CD1c-positive myeloid dendritic cell (primary cell): ENCODE results near the gene ITGAL.
A peak's percentile ranks its signal among the peaks of the same experiment; 100 is the strongest.
"Not testable (repeated sequence)": the region's sequence is repeated elsewhere in the genome, so short reads cannot be mapped to it uniquely, and the experiment has no call there.

ENCODE experiments used
- DNase-seq: peaks from one replicate; pipeline ENCODE4 v3.0.0-alpha.2; 2016; ENCODE audit errors: extremely low spot score

Gene ITGAL

DNA sequence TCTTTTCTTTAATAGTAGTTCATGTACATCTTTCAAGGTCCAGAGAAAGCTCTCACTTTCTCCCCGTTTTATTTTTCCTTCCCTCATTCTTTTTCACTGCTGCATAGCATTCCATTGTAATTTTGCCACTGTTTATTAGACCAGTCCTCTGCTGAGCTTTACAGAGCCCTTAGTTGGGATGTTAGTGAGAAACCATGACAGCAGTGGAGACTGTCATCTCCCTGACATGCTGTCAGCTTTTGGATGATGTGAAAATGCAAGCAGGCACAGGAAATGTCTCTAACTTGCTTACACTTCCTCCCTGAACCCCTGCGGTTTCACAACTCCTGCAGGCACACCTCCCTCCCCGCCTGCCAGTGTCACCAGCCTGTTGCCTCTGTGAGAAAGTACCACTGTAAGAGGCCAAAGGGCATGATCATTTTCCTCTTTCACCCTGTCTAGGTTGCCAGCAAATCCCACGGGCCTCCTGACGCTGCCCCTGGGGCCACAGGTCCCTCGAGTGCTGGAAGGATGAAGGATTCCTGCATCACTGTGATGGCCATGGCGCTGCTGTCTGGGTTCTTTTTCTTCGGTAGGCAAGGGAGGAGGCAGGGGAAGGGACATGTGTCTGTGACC lies at the start of gene ITGAL:
TSS of gene ITGAL (plus strand) at position 415 of the 615 bp plus-strand sequence. CDS start at position 511, 96 bp downstream.
- DNase-seq, result peak; percentile 90

DNA sequence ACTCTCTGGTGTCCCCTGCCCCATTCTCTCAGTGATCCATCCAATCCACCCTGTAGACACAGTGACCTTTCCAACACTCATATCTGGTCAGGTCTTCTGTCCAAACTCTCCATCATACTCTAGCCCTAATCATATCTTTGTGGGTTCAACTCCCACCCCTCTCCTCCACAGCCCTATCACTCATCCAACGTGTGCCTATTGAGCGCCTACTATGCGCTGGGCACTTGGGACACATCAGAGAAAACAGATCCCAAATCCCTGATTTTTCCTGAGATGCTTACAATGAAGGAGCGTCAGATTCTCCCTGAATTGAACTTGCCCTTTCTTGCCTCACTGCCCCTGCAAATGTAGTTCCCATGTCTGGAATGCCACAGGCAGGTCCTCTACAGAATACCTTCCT lies 44.5 kb upstream of the ITGAL start:
- no peak for DNase-seq

DNA sequence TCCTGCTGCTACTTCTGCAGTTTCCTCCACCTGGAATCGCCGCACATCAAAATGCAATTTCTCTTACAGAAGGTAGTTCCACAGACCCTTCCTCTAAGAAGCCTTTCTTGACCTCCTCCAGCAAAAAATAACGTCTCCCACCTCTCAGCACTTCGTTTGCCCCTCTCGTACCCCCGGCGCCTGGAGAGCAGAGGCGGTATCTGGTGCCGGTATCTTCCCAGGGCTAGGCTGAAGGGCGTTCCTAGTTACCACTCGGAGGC lies 43.2 kb upstream of the ITGAL start:
- DNase-seq, result no peak

DNA sequence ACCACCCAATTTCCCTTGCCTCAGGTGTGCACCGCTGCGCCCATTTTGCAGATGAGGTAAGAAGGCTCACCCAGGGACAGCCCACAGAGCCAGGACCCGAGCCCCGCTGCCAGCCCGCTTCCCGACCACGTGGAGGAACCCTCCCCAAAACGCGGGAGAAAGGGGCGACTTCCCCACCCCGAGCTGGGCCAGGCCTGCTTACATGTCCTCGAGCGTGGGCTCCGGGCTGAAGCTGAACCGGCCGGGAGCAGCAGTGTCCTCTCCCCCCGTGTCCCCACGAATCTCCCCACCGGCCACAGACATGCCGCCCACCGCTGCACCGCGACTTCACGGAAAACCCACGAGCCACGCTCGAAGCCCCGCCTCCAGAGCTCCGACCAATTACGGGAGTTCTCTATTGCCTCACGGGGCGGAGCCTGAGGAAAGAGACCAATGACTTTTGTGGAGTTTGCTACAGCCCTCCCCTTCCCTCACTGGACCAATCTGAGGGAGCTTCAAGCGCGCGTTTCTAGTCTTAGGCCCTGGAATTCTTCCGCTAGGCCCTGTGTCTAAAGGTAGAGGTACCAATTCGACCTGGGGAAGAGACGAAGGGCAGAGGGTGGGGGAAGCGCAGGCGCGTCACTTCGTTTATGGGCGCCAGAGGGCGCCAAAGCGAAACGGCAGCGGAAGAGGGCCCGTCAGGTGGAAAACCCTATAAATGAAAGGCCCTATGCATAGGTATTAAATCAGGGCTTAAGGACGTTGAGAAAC lies 42.7 kb upstream of the ITGAL start, which contains the start of gene DCTPP1:
TSS of gene DCTPP1 (minus strand) at position 353 of the 750 bp plus-strand sequence. CDS start at position 303, 50 bp downstream.
- peak; percentile 99 for DNase-seq

DNA sequence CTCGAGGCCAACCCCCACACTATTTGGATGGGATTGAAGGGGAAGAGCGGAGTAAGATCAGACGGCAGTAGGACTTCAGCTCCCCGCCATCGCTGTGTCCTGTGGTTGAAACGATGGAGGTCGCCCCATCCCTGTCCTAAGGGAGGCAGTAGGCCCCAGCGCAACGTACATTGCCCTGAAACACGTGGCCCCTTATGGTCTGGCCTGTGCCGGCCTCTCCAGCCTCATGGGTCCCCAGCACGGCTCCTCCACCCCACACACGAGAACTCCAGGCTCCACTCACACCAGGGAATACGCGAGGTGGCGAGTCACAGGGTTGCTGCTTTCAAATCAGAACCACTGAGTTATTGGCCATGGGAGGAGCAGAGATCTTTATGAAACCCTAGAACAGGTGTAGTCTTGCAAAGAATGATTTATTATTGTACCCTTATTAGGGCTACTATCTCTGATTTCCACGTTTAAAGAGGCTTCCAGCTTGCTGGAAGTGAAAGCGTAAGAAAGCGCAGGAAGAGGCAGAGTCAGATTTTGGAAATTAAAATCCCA lies 42.0 kb upstream of the ITGAL start:
- no peak for DNase-seq

DNA sequence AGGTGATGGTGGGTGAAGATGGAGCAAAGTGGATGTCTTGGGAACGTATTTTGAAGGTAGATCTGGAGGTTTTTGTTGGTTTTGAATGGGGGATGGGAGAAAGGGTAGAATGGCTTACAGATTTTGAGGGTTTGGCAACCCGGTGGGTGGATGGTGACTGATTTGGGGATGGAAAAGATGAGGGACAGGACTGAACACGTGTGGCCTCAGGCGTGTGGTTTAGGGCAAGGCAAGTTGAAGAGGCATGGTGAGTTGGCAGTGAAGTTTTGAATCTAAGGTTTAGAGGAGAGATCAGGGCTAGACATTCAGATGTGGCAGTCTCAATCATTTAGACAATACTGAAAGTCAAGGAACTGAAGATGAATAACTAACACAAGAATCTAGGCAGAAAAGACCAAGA lies 37.7 kb upstream of the ITGAL start:
- DNase-seq, result no peak

DNA sequence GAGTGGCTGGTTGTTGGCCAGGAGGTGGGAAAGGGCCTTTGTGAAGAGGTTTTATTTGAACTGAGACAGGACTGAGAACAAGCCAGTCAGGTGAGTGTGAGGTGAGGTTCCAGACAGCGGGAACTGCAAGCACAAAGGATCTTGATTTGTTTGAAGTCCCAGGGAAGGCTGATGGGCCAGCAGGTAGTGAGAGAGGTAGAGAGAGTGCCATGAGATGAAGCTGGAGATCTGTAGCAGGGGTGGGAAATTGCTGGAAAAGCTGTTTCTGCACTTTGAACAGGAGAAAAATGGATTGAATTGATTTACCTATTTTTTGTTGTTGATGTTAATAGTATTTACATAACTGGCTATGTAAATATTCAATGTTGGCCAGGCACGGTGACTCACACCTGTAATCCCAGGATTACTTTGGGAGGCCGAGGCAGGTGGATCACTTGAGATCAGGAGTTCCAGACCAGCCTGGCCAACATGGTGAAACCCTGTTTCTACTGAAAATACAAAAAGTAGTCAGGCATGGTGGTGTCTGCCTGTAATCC lies 35.0 kb upstream of the ITGAL start:
- DNase-seq, result no peak

DNA sequence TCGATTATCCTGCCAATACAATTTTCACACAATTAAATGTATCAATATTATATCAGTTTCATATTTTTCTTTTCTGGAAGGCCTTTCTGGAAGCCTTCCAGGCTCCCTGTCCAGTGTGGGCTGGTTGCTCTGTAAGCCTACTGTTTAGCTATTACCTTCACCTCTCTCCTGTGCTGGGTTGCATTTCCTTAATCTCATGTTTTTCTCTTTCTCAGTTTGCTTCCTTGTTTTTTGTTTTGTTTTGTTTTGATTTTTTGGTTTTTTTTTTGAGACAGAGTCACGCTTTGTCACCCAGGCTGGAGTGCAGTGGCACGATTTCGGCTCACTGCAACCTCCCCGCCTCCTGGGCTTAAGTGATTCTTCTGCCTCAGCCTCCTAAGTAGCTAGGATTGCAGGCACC lies 33.7 kb upstream of the ITGAL start:
- DNase-seq, result no peak

DNA sequence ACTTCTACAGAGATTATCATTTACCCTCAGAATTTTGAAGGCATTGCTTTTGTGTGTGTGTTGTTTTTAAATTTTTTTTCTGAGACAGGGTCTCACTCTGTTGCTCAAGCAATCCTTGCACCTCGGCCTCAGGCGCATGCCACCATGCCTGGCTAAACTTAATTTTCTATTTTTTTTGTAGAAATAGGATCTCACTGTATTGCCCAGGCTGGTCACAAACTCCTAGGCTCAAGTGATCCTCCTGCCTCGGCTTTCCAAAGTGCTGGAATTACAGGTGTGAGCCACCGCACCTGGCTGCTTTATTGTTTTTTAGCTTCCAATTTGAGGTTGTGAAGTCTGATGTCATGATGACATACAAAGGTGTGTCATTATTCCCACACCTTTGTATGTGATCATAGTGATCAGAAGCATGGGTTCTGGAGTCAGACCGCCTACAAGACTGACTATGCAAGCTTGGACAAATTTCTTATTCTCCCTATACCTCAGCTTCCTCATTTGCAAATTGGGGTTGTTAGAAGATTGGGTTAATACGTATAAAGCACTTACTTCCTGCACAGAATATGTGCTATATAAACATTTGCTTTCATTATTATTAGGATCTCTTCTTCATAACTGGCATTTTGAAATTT lies 32.7 kb upstream of the ITGAL start:
- DNase-seq, result peak; percentile 63

DNA sequence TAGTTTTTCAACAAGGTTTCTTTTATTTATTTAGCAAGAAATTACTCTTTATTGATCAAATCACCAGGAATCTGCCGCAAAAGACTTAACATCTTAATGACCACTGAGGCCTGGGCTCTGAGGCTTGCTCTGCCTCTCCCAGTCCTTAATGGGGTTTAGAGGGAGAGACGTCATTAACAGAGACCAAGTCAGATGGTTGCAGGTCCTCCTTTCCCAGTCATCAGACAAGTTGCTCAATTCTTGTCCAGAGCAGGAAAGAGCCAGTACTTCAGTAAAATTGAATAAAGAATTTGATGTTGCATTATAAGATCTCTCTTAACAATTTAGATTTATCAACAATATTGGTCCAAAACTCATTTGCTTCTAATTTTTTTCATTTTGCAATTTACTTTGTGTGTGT lies 28.9 kb upstream of the ITGAL start:
- DNase-seq, result no peak

DNA sequence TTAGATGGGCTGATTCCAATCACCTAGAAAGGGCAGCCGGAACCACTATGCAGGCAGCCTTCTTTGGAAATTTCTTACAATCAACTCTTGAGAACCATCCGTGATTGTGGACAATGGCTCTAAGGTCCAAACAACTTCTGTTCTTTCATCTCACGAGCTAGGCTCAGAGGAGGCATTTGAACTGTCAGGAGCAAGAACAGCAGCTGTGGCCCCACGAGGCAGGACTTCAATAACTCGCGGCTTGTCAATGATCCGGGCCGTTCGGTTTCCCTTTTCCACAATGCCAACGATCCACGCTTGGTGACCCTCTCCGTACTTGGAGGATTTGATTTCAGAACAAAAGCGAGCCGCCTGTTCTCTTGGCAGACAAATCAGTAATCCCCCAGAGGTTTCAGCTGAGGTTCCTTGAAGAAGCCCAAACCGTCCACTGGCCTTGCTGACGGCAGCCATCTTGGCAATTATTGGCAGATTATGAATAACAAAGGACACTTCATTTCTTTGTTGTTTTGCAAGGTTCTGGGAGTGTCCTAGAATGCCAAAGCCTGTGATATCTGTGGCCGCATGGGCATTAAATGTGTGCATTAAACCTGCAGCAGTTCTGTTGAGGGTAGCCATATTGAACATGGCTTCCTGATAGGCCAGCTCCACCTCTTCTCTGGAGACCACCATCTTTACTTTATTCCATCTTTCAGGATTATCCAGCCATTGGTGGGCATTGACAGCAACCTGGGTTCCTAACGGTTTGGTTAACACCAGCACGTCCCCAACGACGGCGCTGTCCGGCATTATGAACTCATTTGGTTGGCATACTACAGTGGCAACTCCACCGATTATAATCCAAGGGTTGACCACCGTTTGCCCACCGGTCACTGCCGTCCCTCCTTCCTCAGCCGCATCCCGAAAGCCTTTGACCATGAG lies 28.1 kb upstream of the ITGAL start:
- DNase-seq, result no peak

DNA sequence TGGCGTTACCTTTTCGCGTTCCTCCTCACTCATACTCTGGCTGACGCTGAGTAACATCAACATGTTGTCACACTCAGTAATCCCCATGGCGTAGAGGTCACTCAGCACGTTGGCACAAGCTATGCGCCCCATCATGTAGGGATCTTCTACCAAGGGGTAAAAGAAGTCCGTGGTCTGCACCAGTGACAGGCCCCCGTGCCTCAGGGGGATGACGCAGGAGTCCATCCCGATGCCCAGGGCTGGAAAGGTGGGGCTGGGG lies 27.5 kb upstream of the ITGAL start:
- DNase-seq, result no peak

DNA sequence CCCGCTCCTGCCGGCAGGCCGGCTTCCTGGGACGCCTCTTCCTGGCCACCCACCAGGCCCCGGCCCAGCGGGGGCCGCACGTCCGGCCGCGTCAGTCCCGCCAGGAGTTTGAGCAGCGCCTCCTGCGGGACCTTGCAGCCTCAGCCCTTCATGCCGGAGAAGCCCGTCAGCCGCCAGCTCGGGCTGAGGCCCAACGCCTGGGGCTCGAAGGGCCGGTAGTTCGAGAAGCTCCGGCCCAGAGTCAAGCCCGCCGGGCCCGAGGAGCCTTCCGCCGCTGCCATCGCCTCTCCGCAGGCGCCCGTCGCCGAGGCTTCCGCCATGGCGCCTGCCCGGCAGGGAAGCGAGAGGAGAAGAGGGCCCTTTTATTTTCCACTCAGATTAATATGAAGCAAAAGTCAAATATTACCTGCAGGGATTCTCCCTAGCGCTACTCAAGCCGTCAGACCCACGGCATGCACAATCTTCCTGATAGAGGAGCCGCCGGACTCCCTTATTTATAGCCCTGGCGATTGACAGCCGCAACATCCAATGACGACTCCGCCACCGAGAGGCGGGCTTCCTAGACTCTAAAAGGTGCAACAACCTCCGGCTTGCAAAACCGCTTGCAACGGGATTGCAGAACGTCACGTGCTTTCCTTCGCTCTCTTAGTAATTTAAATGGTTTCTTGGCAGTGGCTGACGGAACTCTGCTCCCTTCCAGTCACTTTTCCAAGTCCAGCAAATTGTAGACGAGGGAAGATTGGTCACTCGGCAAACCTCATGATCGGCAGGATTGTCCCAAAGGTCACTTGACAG lies 26.9 kb upstream of the ITGAL start, which contains the start of gene SEPHS2:
TSS of gene SEPHS2 (minus strand) at position 467 of the 795 bp plus-strand sequence. CDS start at position 320, 147 bp downstream.
- peak; percentile 99 for DNase-seq

DNA sequence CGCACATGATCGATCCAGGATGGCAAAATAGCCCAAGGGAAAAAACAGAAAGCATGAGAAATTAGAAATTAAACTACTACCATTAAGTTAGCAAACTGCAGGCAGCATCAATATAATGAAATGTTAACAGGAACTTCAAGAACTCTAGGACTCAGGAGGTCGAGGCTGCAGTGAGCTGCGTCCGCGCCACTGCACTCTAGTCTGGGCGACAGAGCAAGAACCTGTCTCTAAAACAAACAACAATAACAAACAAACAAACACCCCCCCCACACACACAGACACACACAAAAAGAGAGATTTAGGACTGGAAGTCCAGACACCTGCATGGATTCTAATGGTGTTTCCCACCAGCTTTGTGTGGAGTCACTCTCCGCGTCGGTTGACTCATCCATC lies 26.3 kb upstream of the ITGAL start:
- DNase-seq, result no peak

DNA sequence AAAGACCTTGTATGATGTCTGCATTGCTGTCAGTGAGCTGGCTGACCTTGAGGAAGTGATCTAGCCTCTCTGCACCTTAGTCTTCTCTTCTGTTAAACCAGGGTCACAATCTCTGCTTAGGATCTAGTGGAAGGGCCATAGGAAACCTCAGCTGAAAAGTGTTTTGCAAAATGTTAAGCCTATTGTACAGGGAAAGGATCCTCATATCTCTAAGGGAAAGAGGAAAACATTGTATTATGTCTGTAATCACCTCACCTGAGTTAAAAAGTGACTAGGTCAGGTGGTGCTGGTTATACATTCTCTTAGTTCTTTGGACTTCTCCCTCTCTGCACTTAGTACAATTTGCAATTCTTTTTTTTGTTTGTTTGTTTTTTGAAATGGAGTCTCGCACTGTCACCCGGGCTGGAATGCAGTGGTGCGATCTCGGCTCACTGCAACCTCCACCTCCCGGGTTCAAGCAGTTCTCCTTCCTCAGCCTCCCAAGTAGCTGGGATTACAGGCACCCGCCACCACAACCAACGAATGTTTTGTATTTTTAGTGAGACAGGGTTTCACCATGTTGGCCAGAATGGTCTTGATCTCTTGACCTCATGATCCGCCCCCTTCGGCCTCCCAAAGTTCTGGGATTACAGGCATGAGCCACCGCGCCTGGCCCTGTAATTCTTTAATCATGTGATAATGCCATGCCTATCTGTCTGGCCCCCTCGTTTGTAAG lies 24.9 kb upstream of the ITGAL start:
- DNase-seq, result no peak

DNA sequence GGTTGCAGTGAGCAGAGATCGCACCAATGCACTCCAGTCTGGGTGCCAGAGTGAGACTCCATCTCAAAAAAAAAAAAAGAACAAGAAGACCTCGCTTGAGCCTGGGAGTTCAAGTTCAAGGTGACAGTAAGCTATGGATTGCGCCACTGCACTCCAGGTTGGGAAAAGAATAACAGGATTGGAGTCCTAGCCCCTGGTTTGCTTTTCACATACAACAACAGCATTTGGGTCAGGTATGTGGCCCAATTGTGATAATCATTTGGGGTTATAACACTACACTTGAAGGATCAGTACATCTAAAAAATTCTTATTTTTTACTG lies 23.5 kb upstream of the ITGAL start:
- DNase-seq, result no peak

DNA sequence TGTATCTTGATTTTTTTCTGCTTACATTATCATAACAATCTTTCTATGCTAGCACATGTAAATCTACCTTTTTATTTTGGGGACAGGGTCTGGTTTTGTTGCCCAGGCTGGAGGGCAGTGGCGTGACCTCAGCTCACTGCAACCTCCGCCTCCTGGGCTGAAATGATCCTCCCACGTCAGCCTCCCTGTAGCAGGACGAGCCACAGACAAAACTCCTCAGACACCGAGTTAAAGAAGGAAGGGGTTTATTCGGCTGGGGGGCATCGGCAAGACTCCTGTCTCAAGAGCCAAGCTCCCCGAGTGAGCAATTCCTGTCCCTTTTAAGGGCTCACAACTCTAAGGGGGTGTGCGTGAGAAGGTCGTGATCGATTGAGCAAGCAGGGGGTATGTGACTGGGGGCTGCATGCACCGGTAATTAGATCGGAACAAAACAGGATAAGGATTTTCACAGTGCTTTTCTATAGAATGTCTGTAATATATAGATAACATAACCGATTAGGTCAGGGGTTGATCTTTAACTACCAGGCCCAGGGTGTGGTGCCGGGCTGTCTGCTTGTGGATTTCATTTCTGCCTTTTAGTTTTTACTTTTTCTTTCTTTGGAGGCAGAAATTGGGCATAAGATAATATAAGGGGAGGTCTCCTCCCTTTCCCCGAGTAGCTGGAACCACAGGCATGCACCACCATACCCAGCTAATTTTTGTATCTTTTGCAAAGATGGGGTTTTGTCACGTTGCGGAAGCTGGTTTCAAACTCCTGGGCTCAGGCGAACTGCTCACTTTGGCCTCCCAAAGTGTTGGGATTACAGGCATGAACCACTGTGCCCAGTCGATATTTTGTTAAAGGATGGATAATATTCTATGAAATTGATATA lies 19.6 kb upstream of the ITGAL start:
- DNase-seq, result not testable (repeated sequence)

DNA sequence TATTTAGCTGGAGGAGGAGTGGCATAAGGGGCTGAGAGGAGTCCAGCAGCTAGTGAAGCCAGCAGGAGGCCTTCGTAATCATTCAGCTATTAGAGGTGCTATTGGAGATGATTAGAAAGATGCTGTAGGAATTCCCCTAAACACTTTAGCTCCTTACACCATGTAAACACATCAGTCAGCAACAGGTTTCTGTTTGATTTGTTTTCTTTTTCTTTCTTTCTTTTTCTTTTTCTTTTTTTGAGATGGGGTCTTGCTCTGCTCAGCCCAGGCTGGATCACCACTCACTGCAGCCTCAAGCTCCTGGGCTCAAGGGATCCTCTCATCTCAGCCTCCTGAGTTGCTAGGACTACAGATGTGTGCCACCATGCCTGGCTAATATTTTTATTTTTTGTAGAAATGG lies 16.2 kb upstream of the ITGAL start:
- DNase-seq, result no peak

DNA sequence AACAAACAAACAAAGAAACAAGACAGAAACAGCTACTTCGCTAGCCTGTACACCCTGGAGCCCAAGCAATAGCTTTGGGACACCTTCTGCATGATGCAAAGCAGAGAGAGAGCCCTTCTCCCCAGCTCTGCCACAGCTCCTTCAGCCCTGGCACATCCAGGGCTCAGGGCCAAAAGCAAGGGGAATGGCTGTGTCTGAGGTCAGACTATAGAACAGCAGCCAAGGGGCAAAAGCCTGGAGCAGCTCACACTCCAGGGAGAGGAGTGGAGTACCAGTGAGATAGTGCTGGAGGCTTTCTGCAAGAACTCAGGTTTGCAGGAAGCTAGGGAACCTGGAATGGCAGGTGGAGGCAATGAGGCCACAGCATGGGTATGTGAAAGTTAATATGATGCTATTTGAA lies 15.3 kb upstream of the ITGAL start:
- no peak for DNase-seq
